ENCODE data around the gene GNG14.

DNA sequence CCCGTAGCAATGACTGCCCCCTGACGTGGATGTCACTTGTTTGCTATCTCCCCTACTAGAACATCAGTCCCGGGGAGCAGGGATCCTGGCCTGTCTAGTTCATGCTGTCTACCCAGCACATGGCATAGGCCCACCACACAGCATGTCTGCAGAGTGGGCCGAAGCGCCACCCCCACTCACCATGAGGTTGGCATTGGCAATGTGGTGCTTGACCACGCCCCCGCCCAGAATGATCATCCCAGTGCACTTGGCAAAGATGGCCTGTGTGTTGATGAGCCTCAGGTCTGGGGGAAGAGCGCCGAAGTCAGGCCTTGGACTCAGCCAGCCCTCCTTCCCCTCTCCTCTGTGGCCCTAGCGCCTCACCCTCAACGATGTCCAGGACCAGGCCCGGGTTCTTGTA lies 10.9 kb upstream of the GNG14 start:
- TF ChIP-seq, protein P1, sequence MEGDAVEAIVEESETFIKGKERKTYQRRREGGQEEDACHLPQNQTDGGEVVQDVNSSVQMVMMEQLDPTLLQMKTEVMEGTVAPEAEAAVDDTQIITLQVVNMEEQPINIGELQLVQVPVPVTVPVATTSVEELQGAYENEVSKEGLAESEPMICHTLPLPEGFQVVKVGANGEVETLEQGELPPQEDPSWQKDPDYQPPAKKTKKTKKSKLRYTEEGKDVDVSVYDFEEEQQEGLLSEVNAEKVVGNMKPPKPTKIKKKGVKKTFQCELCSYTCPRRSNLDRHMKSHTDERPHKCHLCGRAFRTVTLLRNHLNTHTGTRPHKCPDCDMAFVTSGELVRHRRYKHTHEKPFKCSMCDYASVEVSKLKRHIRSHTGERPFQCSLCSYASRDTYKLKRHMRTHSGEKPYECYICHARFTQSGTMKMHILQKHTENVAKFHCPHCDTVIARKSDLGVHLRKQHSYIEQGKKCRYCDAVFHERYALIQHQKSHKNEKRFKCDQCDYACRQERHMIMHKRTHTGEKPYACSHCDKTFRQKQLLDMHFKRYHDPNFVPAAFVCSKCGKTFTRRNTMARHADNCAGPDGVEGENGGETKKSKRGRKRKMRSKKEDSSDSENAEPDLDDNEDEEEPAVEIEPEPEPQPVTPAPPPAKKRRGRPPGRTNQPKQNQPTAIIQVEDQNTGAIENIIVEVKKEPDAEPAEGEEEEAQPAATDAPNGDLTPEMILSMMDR (conservative IDR thresholded peaks at IDR 0.05 in 1 of 2, IDR thresholded peaks at IDR 0.05 in 1 of 2; ENCODE audit: low read depth in 1 of 2, low read length in 2 of 2) = no peak
- no peak for TF ChIP-seq EZH2 (IDR thresholded peaks at IDR 0.05; ENCODE audit: low read length, missing control alignments)

All from fibroblast of lung (primary cell).